WI38 (cell line): Measurements from ENCODE around the gene TTC16.

ENCODE experiments used
- H3K4me3 ChIP-seq: 2 replicates; pipeline ENCODE4 v1.5.1; 2011; ENCODE audit warnings: low read depth, mild to moderate bottlenecking, control low read depth, low read length
- TF ChIP-seq, protein P1 (sequence below): IDR thresholded peaks from 2 replicates; pipeline ENCODE4 v1.5.1; 2012; ENCODE audit warnings: low read depth, mild to moderate bottlenecking, control low read depth, low read length

The TTC16 gene

DNA sequence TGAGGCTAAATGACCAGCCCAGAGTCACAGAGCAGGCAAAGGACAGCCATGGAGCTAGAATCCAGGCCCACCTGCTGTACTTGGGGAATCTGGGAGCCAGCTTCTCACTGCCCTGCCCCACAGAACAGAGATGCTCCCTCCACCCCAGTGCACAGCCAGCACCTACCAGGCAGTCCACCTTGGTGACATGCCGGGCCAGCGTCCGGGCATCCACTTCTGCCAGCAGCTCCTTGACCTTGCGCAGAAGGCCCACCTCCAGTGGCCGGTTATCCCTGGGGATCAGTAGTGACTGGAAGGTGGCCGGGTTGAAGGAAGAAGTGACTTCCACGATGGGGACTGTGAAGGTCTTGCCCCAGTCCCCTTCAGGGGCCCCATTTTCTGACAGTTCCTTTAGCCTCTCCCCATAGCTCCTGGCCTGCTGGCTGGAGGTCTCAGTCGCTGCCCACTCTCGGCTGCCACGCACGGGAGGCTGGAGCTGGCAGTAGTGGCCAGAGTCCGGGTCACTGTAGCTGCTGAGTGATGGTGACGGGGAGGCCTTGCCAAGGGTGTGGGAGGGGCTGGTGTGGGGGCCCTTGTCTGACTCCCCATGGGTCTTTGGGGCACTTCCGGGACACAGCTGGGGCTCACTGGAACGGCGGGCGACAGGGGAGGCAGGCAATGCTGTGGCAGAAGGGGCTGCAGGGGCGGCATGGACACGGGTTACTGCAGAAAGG lies 28.7 kb downstream of the TTC16 start:
- TF ChIP-seq, protein P1, sequence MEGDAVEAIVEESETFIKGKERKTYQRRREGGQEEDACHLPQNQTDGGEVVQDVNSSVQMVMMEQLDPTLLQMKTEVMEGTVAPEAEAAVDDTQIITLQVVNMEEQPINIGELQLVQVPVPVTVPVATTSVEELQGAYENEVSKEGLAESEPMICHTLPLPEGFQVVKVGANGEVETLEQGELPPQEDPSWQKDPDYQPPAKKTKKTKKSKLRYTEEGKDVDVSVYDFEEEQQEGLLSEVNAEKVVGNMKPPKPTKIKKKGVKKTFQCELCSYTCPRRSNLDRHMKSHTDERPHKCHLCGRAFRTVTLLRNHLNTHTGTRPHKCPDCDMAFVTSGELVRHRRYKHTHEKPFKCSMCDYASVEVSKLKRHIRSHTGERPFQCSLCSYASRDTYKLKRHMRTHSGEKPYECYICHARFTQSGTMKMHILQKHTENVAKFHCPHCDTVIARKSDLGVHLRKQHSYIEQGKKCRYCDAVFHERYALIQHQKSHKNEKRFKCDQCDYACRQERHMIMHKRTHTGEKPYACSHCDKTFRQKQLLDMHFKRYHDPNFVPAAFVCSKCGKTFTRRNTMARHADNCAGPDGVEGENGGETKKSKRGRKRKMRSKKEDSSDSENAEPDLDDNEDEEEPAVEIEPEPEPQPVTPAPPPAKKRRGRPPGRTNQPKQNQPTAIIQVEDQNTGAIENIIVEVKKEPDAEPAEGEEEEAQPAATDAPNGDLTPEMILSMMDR: no peak
- no peak overlapping the region for H3K4me3 ChIP-seq

DNA sequence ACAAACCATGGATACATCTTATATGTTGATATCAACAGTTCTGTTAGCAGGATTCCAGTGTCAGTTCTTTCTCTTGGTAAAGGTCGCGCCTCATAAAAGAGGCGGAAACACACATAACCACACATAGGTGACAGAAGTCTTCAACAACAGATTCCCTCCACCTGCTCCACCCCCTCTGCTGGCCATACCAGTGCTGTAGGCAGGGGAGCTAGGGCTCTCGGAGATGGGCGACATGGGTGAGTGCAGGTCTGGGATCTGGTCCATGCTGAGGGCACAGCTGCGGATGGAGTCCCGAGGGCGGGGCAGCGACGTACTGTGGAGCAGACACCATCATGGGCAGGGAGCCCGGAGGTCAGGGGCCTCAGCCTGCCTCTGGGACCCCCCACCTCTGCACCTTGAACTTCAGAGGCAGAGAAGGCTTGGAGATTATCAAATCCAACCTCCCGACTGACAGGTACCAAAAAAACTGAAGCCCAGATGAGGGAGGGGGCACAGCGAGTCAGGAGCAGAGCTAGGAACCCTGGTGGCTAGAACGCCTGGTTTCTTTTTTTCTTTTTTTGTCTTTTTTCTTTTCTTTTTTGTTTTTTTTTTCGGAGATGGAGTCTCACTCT lies 31.2 kb downstream of the TTC16 start:
- TF ChIP-seq, protein P1: no peak
- no peak overlapping the region for H3K4me3 ChIP-seq

DNA sequence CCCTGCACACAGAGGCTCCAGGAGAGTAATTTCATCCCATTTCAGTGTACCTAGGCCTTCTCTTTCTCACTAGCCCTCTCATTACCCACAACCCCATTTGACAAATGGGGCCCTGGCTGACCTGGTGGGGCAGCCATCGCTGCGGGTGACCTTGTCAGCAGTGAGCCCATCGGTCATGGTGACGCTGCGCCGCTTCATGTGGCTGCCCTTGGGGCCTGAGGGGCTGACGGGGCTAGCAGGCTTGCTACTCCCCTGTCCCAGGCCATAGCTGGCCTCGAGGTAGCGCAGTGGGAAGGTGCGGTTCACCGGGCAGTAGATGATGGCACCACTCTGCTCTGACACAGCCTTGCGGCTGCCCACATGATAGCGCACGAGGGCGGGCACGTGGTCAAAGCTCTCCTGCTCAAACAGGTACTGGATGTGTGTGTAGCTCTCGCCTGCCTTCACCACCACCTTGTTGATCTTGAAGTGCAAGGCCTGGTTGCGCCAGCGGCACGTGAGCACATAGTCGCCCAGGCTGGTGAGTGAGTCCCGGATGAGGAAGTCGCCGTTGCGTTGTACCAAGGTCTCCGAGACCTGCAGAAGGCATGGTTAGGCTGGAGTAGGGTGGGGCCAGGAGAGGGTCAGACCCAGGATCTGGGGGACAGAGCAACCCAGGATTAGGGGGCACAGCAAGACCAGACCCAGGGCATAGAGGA lies 33.4 kb downstream of the TTC16 start:
- TF ChIP-seq, protein P1: no peak
- H3K4me3 ChIP-seq: no peak overlapping the region

DNA sequence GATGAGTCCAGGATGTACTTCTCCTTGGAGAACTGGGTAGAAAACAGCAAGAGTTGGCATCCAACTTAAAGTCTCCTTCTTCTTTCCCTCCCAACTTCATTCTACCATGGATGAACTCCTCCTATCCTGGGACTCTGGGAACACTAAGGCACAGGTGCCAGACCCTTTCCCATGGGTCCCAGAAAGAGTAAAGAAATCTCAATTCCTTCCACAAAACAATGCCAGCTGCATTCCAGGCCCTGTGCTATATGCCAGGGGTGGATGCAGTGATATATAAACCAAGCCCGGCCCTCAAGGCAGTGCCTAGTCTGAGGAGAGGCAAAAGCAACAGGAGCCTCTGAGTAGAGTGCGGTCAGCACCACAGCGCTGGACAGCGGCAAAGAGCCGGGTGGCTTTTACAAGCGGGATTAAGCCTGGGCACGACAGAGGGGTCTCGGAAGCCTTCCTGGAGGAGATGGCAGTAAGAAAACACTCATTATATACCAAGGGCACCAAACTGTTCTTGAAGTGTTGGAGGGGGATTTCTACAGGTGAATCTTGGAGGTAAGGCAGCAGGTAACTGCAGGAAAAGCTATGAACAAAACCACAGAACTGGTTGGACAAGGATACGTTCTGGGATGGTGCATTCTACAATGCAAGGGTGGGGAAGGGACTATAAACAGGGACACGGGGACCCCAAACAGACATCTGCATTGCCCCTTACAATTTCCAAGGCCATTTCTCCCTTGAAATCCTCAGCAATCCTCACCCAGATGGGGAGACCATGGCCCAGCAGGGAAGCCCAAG lies 35.6 kb downstream of the TTC16 start:
- TF ChIP-seq, protein P1: no peak
- H3K4me3 ChIP-seq: no peak overlapping the region

DNA sequence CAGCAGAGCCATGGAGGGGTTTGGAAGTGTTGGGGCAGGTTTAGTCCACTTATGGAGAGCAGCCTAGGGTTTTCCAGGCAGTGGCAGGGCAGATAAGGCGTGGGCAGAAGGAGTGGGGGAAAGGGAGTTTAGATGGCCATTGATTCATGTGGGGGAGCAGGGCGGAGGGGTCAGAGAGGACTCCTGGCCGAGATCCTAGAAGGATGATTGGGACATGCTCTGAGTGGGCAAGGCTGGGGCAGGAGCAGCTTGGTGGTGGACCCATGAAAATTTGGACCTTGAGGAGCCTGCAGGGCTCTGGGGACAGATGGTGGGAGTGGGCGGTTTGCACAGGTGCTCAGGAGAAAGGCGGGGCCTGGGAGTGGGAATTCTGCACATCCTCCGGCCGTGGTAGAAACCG lies 37.3 kb downstream of the TTC16 start:
- TF ChIP-seq, protein P1: no peak
- no peak overlapping the region for H3K4me3 ChIP-seq

DNA sequence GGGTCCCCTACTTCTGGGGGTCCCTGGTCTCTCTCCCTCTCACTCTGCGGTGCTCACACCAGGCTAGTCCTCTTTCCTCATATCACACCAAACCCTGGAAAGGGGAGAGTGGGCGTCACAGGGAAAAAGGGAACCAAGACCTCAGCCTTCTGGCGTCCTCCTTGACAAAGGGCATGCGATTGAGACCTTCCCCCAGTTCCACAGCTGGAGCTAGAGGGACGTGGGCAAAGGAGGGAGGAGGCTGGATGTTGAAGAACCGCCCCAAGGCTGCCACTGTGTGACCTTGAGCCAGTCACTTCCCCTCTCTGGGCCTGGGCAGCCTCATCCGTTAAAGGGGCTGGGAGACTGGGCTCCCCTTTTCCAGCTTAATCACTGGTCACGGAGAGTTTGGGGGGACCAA lies 37.7 kb downstream of the TTC16 start:
- no peak overlapping the region for H3K4me3 ChIP-seq
- TF ChIP-seq, protein P1: no peak
